Activated CD8-positive, alpha-beta memory T cell treated with anti-CD3 and anti-CD28 coated beads for 4 hours (primary cell): Measurements from ENCODE around the gene TMCC3.

Experiments used
- DNase-seq, 2 donors: peaks; one replicate each; pipeline ENCODE4 v3.0.0-alpha.2; 2020; ENCODE audit warnings: low read depth in 2 of 2

TMCC3 gene

DNA sequence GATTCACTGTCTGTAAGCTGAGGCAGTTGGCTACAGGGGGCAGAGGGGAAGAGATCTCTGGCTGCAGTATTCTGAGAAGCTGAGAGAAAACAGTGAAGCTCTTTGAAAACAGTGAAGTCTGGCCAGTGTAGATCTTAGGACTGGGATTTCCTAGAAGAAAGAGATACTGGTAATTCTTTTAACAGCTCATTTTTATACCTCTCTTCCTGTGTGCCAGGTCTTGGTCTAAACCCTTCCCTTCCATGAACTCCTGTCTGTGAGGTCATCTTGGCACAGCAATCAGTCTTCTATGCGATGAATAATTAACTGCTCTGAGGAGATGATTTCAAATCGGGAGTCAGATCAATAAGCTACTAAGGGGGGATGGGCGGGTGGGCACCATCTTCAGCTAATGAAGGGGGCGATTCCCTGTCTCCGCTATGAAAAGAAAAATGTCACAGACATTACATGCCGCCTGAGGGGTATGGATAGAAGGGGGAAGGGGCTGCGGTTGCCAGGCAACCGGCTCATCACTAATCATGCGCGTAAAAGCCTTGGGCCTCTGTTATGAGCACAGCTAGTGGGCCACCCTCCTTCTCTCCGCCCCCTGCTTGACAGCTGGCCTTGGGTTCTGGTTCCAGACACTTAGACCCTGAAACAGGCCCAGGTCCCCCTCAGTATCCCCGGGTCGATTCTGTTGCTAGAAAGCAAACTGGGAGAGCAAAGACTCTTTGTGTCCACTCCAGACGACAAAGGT, 115.4 kb downstream of the TMCC3 start:
- no peak for DNase-seq

DNA sequence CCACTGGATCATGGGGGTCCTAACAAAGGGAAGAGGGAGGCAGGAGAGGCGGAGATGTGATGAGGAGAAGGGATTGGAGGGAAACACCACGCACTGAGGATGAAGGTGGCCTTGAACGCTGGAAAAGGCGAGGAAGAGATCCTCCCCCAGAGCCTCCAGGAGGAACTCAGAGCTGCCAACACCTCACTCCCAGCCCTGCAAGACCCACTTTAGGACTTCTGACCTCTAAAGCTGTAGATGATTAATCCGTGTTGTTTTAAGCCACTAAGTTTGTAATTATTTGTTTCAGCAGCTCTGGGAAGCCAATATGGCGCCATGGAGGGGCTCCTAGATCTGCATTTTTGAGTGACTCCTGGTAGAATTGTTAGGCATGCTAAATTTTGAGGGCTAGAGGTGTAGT, 116.1 kb downstream of the TMCC3 start:
- no peak for DNase-seq

DNA sequence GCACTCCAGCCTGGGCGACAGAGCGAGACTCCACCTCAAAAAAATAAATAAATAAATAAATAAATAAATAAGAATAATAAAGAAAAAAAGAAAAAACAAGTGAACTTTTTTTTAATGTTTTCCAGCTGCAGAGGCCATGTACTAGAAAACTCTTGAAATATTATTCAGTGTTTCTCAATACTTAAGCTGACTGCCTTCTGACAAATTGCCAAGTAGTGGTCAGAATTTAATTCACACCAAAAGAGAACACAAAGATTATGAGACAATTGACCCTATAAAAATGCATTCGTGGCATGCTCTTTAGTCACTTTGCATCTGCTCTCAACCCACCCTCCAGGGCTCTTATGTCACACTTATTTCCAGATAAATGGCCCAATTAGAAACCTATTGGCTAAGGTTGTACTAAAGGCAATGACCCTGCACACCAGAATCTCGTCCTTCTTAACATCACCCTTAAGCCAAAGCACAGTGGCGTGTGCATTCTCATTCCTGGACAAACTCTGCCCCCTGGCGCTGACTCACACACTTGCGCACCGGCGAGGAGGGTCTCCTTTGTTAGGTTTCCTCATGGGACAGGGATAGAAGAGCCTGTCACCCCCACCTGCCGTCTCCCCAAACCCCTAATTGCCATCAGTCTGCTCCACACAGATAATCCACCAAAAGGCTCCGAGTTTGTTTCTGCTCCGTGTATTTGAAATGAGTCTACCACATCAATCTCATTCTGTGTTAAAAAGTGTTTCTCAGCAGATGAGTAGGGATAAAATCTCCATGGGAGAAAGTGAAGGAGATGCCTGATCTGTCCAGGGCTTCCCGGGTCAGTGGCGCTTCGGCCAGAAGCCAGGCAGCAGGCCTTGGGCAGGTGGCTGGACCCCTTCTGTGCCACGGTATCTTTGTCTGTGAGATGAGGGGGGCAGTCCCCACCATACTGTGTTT, 117.6 kb downstream of the TMCC3 start:
- DNase-seq: peak; percentile 35 to 50

DNA sequence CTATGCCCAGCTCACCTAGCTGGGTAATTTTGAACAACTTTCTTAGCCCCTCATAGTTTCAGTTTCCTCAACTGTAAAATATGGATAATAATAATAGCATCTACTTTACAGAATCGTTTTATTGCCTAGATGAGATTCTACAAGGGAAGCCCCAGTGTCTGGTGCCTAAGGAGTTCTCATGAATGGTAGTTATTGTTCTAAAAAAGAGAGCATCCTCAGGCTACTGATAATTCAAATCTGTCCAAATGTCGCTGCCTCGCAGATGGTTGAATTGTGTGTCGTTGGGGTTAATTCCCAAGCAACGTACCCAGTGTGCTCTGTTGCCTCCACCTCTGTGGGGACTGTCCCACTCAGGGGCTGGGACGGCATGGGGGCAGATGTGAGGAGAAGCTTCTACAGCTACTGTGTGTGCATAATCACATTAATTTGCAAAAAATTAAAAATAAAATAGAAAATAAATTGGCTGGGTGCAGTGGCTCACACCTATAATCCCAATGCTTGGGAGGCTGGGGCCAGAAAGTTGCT, 119.1 kb downstream of the TMCC3 start:
- no peak for DNase-seq

DNA sequence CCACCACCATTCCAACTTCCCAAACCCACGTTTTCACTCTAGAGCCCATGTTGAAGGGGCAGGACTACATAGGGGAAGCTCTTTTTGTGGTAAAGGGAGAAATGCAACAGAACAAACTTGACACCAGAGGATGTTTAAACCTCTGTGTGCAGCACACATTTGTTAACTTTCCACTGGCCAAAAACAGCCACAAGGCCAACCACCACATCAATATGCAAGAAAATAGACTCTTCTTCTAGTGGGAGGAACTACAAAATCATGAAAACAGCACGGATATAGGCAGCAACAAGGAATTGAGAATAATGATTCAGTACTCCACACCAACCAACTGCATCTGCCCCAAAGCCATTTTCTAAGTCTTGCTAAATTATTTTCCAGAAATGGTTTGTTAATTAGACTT, 124.4 kb downstream of the TMCC3 start:
- no peak for DNase-seq
